Suppressor macrophage treated with lipopolysaccharide for 1 hour (primary cell): ENCODE results near the gene ZNF77.
A peak's percentile ranks its signal among the peaks of the same experiment; 100 is the strongest.
"Not testable (repeated sequence)": the region's sequence is repeated elsewhere in the genome, so short reads cannot be mapped to it uniquely, and the experiment has no call there.

ENCODE experiments used
- DNase-seq, 3 donors: peaks; one replicate each; pipeline ENCODE4 v3.0.0-alpha.2; 2020 to 2022

Gene ZNF77

GRCh38 chr19:2906631-2907195, 38.1 kb downstream of the ZNF77 start:
- DNase-seq = no peak

- DNase-seq = no peak
Measured at GRCh38 chr19:2905918-2906519, 38.8 kb downstream of the ZNF77 start.

- DNase-seq = not testable (repeated sequence)
Measured at GRCh38 chr19:2903326-2903725, 41.4 kb downstream of the ZNF77 start.

GRCh38 chr19:2902590-2903218, 42.1 kb downstream of the ZNF77 start:
- DNase-seq = no peak

GRCh38 chr19:2900296-2901252, 44.2 kb downstream of the ZNF77 start, which contains the start of gene ZNF57:
Gene ZNF57, plus strand, starts transcription at chr19:2900928. Its CDS starts 118 bp downstream, at chr19:2901046.
- DNase-seq = peak; percentile 100

- no peak for DNase-seq
Measured at GRCh38 chr19:2896694-2897093, 48.1 kb downstream of the ZNF77 start.

- not testable (repeated sequence) for DNase-seq
Measured at GRCh38 chr19:2890531-2890930, 54.2 kb downstream of the ZNF77 start.

GRCh38 chr19:2888731-2889224, 56.0 kb downstream of the ZNF77 start:
- DNase-seq = peak in 1 of 3 donors; percentile 22

GRCh38 chr19:2887391-2887914, 57.3 kb downstream of the ZNF77 start:
- DNase-seq = peak; percentile 54 to 74 (median 68)

- DNase-seq = no peak
Measured at GRCh38 chr19:2885736-2886135, 59.0 kb downstream of the ZNF77 start.

- DNase-seq = no peak
Measured at GRCh38 chr19:2883686-2884439, 60.9 kb downstream of the ZNF77 start.
